ENCODE results near the gene ZNF438.

Gene ZNF438

GRCh38 chr10:30894221-30894620 lies 137.4 kb downstream of the ZNF438 start:
- in situ Hi-C loops (cut with MboI; ENCODE audit: low sequenced_read_pairs): no loop called here

GRCh38 chr10:30893208-30893607 lies 138.5 kb downstream of the ZNF438 start:
- in situ Hi-C loops (cut with MboI; ENCODE audit: low sequenced_read_pairs): no loop called here

- in situ Hi-C loops (cut with MboI; ENCODE audit: low sequenced_read_pairs): no loop called here
Observed at GRCh38 chr10:30887839-30888238, 143.8 kb downstream of the ZNF438 start.

- in situ Hi-C loops (cut with MboI; ENCODE audit: low sequenced_read_pairs): no loop called here
Observed at GRCh38 chr10:30885423-30885822, 146.2 kb downstream of the ZNF438 start.

GRCh38 chr10:30883751-30884150 lies 147.9 kb downstream of the ZNF438 start:
- in situ Hi-C loops (cut with MboI; ENCODE audit: low sequenced_read_pairs): no loop called here

GRCh38 chr10:30883116-30883515 lies 148.5 kb downstream of the ZNF438 start:
- in situ Hi-C loops (cut with MboI; ENCODE audit: low sequenced_read_pairs): no loop called here

DNA sequence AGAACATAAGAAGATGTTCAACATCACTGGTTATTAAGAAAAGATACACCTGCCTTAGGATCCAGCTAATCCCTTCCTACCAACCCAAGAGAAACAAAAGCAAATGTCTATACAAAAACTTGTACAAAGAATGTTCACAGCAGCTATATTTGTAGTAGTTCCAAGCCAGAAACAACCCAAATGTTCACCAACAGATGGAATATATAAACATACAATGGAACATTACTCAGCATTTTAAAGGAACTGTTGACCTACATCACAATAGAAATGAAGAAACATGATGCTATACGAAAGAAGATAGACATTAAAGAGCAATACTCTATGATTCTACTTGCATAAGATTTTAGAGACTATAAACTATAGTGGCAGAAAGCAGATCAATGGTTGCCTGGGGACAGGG lies 149.4 kb downstream of the ZNF438 start:
- in situ Hi-C loops (cut with MboI; ENCODE audit: low sequenced_read_pairs): no loop called here

GRCh38 chr10:30878920-30879319 lies 152.7 kb downstream of the ZNF438 start:
- in situ Hi-C loops (cut with MboI; ENCODE audit: low sequenced_read_pairs): no loop called here

- in situ Hi-C loops (cut with MboI; ENCODE audit: low sequenced_read_pairs): no loop called here
Observed at GRCh38 chr10:30877111-30877510, 154.6 kb downstream of the ZNF438 start.

DNA sequence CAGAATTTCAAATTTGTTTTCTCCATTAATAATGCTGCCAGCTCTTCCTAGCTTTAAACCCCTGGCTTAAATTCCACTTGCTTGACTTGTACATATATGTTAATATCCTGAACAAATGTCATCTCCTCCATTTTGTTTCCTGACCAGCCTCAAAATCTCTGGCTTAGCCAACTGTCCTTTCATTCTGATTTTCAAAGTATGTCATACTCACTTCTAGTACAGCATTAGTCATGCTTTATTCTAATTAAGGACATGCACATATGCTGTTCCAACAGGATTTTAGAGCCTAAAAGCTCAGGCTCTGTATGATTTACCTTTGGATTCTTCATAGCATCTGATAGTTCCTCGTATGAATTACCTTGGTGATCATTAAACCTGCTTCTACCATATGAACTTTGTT lies 158.3 kb downstream of the ZNF438 start:
- in situ Hi-C loops (cut with MboI; ENCODE audit: low sequenced_read_pairs): no loop called here

DNA sequence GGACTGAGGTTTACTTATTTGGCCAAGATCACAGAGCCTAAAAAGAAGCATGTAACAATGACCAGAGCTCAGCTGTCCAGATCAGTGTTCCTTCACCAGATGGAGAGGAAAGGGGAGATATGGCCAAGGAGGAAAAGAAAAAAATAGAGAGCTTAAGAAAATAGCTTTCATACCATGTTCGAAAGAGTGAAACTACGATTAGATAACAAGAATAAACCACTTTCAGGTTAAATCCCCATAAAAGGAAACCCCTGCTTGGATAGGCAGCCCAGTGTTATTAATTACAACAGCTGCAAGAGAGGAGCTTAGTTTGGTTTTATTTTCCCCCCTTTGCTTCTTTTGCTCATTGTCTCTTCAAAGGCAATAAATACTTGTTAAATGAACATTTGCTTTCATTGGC lies 160.8 kb downstream of the ZNF438 start:
- in situ Hi-C loops (cut with MboI; ENCODE audit: low sequenced_read_pairs): no loop called here

DNA sequence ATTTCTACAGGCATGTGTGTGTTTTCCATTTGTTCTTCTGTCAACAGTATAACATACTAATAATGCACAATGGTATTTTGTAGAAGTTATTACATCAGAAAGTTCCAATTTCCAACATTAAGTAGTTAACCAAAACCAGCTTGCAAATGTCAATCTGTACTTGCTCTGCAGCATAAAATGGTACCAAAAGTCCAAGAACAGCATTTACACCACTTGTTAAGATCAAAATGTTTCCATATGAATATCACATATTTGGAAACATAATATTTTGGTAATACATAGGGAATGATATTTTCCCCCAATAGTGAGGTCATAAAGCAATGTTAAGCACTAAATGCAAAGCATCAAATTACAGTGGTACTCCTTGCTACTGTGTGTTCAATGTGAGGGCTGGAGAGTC lies 162.1 kb downstream of the ZNF438 start:
- in situ Hi-C loops (cut with MboI; ENCODE audit: low sequenced_read_pairs): no loop called here

DNA sequence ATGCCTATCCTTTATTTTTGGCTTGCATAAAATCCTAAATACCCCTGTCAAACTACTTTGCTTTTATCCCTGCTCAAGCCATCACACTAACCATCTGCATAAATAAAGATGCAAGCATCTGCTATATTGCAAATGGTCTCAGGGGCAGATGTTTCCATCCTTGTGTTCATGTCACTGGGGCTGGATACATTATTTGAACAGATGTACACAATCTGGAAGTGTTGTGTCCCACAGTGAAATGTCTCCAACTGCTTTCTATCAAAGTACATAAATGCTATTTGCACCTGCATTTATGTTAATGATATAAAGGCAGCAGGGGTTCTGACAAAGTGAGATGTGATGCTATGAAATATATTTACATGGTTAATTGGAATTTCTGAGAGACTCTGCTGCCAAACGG lies 163.1 kb downstream of the ZNF438 start:
- in situ Hi-C loops (cut with MboI; ENCODE audit: low sequenced_read_pairs): no loop called here

DNA sequence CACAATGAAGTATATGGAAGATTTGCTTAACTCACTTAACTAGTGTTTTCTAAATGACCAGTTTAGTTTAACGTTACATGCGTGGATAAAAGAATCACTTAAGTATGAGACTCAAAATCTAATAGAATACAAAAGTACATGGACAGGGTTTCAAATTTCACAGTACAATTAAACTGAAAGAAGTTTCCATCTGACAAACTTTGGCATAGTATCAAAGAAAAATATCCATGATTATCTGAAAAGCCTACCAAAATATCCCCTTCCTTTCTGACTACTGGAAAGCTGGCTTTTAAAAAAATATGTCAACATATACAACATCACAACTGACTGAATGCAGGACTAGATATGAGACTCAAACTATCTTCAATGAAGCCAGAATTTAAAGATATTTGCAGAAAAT lies 164.8 kb downstream of the ZNF438 start:
- in situ Hi-C loops (cut with MboI; ENCODE audit: low sequenced_read_pairs): no loop called here

DNA sequence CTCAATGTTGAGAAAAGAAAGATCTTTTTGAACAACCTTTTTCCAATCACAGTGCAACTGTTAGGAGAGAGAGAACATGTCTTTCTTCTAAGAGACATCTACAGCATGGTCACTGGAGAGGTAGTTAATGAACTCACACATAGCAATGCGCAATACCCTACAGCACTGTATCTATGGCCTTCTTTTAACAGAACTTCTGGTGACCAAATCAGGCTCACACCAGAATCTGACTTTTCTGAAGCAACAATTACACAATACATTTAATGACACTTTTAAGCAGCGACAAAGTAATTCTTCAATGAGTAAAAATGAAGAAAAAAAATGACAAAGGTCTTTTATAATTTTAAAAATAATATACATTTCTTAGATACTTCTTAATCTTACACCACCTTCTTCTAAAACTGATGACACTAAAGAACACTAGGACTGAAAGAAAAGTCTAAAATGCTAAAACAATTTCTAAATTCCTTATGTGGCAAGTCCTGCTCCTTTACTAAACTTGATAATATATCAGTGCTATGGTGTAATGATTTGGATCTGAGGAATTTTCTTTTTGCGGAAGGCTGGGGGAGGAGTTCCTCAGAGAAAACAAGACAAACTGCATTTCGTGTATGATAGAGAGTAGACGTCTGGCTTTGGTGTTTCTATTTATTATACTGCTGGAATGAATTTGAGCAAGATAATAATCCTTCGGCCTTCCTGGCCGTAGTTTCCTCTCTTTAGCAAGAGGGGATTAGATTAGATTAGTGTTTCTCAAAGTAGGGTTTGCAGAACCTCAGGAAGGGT lies 166.3 kb downstream of the ZNF438 start:
- in situ Hi-C loops (cut with MboI; ENCODE audit: low sequenced_read_pairs): no loop called here

GRCh38 chr10:30863516-30864210 lies 168.0 kb downstream of the ZNF438 start:
- in situ Hi-C loops (cut with MboI; ENCODE audit: low sequenced_read_pairs): no loop called here

DNA sequence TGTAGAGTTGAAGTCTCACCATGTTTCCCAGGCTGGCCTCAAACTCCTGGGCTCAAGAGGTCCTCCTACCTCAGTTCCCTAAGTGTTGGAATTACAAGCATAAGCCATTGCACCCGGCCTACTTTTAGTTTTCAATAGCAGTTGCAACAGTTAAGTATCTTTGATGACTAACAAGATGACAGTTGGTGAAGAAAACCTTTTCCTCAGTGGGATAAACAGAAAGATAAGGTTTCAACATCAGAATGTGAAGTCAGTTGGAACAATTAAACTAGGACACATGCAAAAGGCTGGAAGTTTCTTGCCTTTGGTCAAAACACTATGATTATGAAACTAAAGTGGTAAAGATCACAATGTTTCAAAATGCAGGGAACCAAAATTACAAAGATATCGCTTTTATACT lies 169.2 kb downstream of the ZNF438 start:
- in situ Hi-C loops (cut with MboI; ENCODE audit: low sequenced_read_pairs): no loop called here

- in situ Hi-C loops (cut with MboI; ENCODE audit: low sequenced_read_pairs): no loop called here
Observed at GRCh38 chr10:30861976-30862375, 169.7 kb downstream of the ZNF438 start.

GRCh38 chr10:30861221-30861620 lies 170.4 kb downstream of the ZNF438 start:
- in situ Hi-C loops (cut with MboI; ENCODE audit: low sequenced_read_pairs): no loop called here

- in situ Hi-C loops (cut with MboI; ENCODE audit: low sequenced_read_pairs): no loop called here
Observed at GRCh38 chr10:30858499-30858898, 173.2 kb downstream of the ZNF438 start.

DNA sequence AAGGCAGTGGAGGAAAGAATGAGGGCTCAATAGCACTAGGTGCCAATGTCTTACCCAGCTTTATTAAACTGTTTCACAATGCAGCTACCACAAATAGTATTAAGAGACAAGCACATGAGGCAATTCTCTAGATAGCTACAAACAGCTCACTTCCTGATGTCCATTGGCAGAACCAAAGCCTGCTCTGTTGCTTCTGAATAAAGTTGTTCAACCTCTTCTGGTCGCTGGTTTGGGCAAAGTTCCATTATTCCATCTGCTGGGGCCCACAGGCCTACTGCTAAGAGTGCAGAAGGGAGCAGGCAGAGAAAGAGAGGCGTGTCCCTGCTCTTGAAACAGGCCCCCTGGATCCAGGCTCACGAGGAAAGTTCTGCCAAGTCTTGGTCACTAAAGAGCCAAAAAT lies 173.9 kb downstream of the ZNF438 start:
- in situ Hi-C loops (cut with MboI; ENCODE audit: low sequenced_read_pairs): no loop called here

DNA sequence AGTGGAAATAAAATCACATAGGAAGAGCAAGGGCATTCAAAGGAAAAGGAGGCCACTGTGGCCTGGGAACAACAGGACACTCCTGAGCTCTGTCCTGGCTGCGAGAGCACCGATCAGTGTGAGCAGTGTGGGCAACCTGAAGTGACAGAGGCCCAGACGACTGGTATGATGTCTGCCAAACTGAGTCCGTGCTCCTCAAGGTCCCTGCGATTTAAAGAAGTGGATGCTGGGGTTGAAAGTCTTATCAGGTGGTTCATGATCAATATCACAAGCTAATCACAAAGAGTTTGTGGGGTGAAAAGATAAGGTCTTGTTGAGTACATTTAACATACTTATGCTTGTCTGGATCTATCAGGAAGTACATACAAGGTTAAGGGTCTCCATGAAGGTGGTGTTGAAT lies 176.5 kb downstream of the ZNF438 start:
- in situ Hi-C loops (cut with MboI; ENCODE audit: low sequenced_read_pairs): no loop called here

GRCh38 chr10:30854656-30855055 lies 177.0 kb downstream of the ZNF438 start:
- in situ Hi-C loops (cut with MboI; ENCODE audit: low sequenced_read_pairs): no loop called here

Data from HL-60/S4 (cell line).